Liver (tissue), 9 donors: ENCODE data around the gene B4GALNT3. TPM values are rescaled to one million over a fixed set of nuclear protein-coding genes. Genes with fewer than 3 reads are reported as not detected.

Experiments used
- DNase-seq: peaks from one replicate; pipeline ENCODE4 v3.0.0-alpha.2; 2017; ENCODE audit warnings: low spot score
- H3K27ac ChIP-seq, 2 donors: one replicate each; pipeline ENCODE4 v1.7.0; 2013; ENCODE audit warnings: inconsistent platforms in 2 of 2, low read length in 2 of 2, control low read depth in 1 of 2, low read depth in 1 of 2, mild to moderate bottlenecking in 1 of 2
- H3K27me3 ChIP-seq, 4 donors: one replicate each; pipeline versions ENCODE4 v1.6.1 to v1.7.0; 2013; ENCODE audit warnings: low read length in 3 of 4, inconsistent platforms in 1 of 4, mild to moderate bottlenecking in 1 of 4, moderate library complexity in 1 of 4; ENCODE audit not compliant: control insufficient read depth in 4 of 4, insufficient read depth in 4 of 4
- H3K36me3 ChIP-seq, 4 donors: one replicate each; pipeline versions ENCODE4 v1.6.1 to v1.7.0; 2013; ENCODE audit warnings: low read length in 3 of 4, mild to moderate bottlenecking in 3 of 4, low read depth in 1 of 4, moderate library complexity in 1 of 4; ENCODE audit not compliant: control insufficient read depth in 4 of 4, insufficient read depth in 3 of 4
- H3K4me1 ChIP-seq, 4 donors: one replicate each; pipeline versions ENCODE4 v1.6.1 to v1.7.0; 2013; ENCODE audit warnings: low read length in 3 of 4, mild to moderate bottlenecking in 3 of 4, moderate library complexity in 1 of 4; ENCODE audit not compliant: control insufficient read depth in 4 of 4, insufficient read depth in 4 of 4
- H3K4me3 ChIP-seq, 3 donors: one replicate each; pipeline versions ENCODE4 v1.6.1 to v1.7.0; 2013; ENCODE audit warnings: low read length in 3 of 3, control low read depth in 1 of 3, low read depth in 1 of 3, mild to moderate bottlenecking in 1 of 3
- H3K9ac ChIP-seq, 2 donors: one replicate each; pipeline ENCODE4 v1.7.0; 2013; ENCODE audit warnings: low read length in 2 of 2, mild to moderate bottlenecking in 2 of 2, moderate library complexity in 2 of 2, control low read depth in 1 of 2, low read depth in 1 of 2
- H3K9me3 ChIP-seq, 4 donors: one replicate each; pipeline versions ENCODE4 v1.6.1 to v1.7.0; 2013; ENCODE audit warnings: low read length in 3 of 4; ENCODE audit not compliant: control insufficient read depth in 4 of 4
- CTCF ChIP-seq: fragments of 150-350 bp; IDR thresholded peaks from 2 replicates; pipeline ENCODE4 v1.5.1; 2017; ENCODE audit warnings: improper control_type of control experiment, low read depth, low read length; ENCODE audit not compliant: missing input control
- EGR1 ChIP-seq, 2 donors: IDR thresholded peaks; 2 replicates each; pipeline ENCODE4 v1.6.1; 2016 to 2018; ENCODE audit warnings: antibody characterized with exemption in 2 of 2, low read depth in 2 of 2
- GABPA ChIP-seq, 2 donors: IDR thresholded peaks in 1 of 2; conservative IDR thresholded peaks in 1 of 2; 2 replicates each; pipeline ENCODE4 v1.6.1; 2016; ENCODE audit warnings: antibody characterized with exemption in 2 of 2, mild to moderate bottlenecking in 1 of 2, moderate library complexity in 1 of 2
- HNF4A ChIP-seq, 2 donors: conservative IDR thresholded peaks; 2 replicates each; pipeline ENCODE4 v1.6.1; 2016; ENCODE audit warnings: antibody characterized with exemption in 2 of 2, mild to moderate bottlenecking in 2 of 2
- HNF4G ChIP-seq: IDR thresholded peaks from 2 replicates; pipeline ENCODE4 v1.6.1; 2016; ENCODE audit warnings: antibody characterized with exemption
- NR2F2 ChIP-seq: IDR thresholded peaks from 2 replicates; pipeline ENCODE4 v1.6.1; 2016; ENCODE audit warnings: antibody characterized with exemption
- REST ChIP-seq: IDR thresholded peaks from 2 replicates; pipeline ENCODE4 v1.6.1; 2016; ENCODE audit warnings: antibody characterized with exemption, mild to moderate bottlenecking
- RXRA ChIP-seq, 2 donors: IDR thresholded peaks; 2 replicates each; pipeline ENCODE4 v1.6.1; 2017 to 2018; ENCODE audit warnings: antibody characterized with exemption in 2 of 2, mild to moderate bottlenecking in 1 of 2
- TAF1 ChIP-seq: conservative IDR thresholded peaks from 2 replicates; pipeline ENCODE4 v1.6.1; 2016; ENCODE audit warnings: antibody characterized with exemption, mild to moderate bottlenecking
- YY1 ChIP-seq: IDR thresholded peaks from 2 replicates; pipeline ENCODE4 v1.6.1; 2016; ENCODE audit warnings: antibody characterized with exemption, mild to moderate bottlenecking
- ZBTB33 ChIP-seq: IDR thresholded peaks from 2 replicates; pipeline ENCODE4 v1.6.1; 2016; ENCODE audit warnings: antibody characterized with exemption
- WGBS: extraction: QIAGEN DNeasy Blood & Tissue Kit; methylation state at CpG from one replicate; pipeline ENCODE4 v1.1.7; 2013; 5-methylcytosine and 5-hydroxymethylcytosine counted together
- polyA plus RNA-seq, 2 donors: library from polyadenylated mRNA; stranded (reverse) in 1 of 2; unstranded in 1 of 2; fragments of 200-250 nt in 1 of 2; fragments of >200 nt in 1 of 2; fragmentation: Nextera tagmentation in 1 of 2; extraction: Ambion mirVana in 1 of 2; gene quantifications; one replicate each; pipeline versions ENCODE4 v1.2.1 to v1.2.3, GENCODE V29; 2013 to 2015
- total RNA-seq, 2 donors: library from RNA; depleted of rRNA; stranded (reverse); fragments of >200 nt; gene quantifications; one replicate each; pipeline ENCODE4 v1.2.3, GENCODE V29; 2014
- donor health status: healthy.
- donor health status: healthy.
- donor health status: healthy.
- donor health status: healthy.
- donor health status: healthy.

The B4GALNT3 gene
- total and polyA plus RNA-seq, 4 donors = 0.09 to 0.25 (median 0.14) TPM; not detected in 1

GRCh38 chr12:501722-502447, 42.1 kb downstream of the B4GALNT3 start:
- H3K27me3 ChIP-seq = peaks cover 0 to under 1% (median 0%) of the 10 kb centered on the region in 4 donors
- H3K36me3 ChIP-seq = no peaks in the 10 kb centered on the region
- WGBS = 92% methylated on average over 14 of the region's 14 CpGs
- no peak overlapping the region for H3K9ac ChIP-seq
- H3K27ac ChIP-seq = no peak overlapping the region
- no peaks in the 10 kb centered on the region for H3K9me3 ChIP-seq
- no peak for TF ChIP-seq TAF1
- no peak for TF ChIP-seq CTCF
- no peak for TF ChIP-seq YY1
- no peak for TF ChIP-seq REST
- H3K4me3 ChIP-seq = no peak overlapping the region
- no peak for DNase-seq
- no peaks in the 10 kb centered on the region for H3K4me1 ChIP-seq

GRCh38 chr12:503111-503761, 43.5 kb downstream of the B4GALNT3 start:
- no peak for DNase-seq
- H3K9ac ChIP-seq = no peak overlapping the region

GRCh38 chr12:505221-505620, 45.5 kb downstream of the B4GALNT3 start:
- Histone ChIP-seq H3K27ac (no peak overlapping the region), H3K9me3 (no peaks in the 10 kb centered on the region), H3K4me1 (no peaks in the 10 kb centered on the region), H3K4me3 (no peak overlapping the region), H3K27me3 (peaks cover 0 to 3% (median 0%) of the 10 kb centered on the region in 4 donors), H3K36me3 (no peaks in the 10 kb centered on the region), H3K9ac (no peak overlapping the region)
- no peak for DNase-seq
- 94% methylated on average over 4 of the region's 4 CpGs for WGBS
- TF ChIP-seq HNF4A (conservative IDR thresholded peaks at IDR 0.05) (no peak), CTCF (no peak), RXRA (IDR thresholded peaks at IDR 0.05) (no peak), HNF4G (no peak), NR2F2 (no peak), GABPA (IDR thresholded peaks at IDR 0.05 in 1 of 2, conservative IDR thresholded peaks at IDR 0.05 in 1 of 2) (no peak), REST (no peak), ZBTB33 (no peak)

More at GRCh38 chr12:503111-503761, 43.5 kb downstream of the B4GALNT3 start:
- 33% methylated on average over 7 of the region's 7 CpGs for WGBS
- Histone ChIP-seq H3K27ac (no peak overlapping the region), H3K36me3 (no peaks in the 10 kb centered on the region), H3K27me3 (peaks cover 0 to 3% (median 0%) of the 10 kb centered on the region in 4 donors), H3K4me1 (no peaks in the 10 kb centered on the region), H3K9me3 (no peaks in the 10 kb centered on the region), H3K4me3 (no peak overlapping the region)
- TF ChIP-seq EGR1 (IDR thresholded peaks at IDR 0.05; ENCODE audit: low read depth in 2 of 2) = no peak
